HepG2 (cell line): ENCODE measurements around the gene ABCC5. TPM values are rescaled to one million over a fixed set of nuclear protein-coding genes. Genes with fewer than 3 reads are reported as not detected.
A peak's percentile ranks its signal among the peaks of the same experiment; 100 is the strongest.

Experiments
- CCDC6 ChIP-seq: sonication (generic); formaldehyde crosslinking; IDR thresholded peaks from 2 replicates; pipeline ENCODE4 v1.8.1; 2022; ENCODE audit warnings: mild to moderate bottlenecking, missing genetic modification reagents, moderate library complexity
- MAZ ChIP-seq, 2 experiments: sonication (generic) in 1 of 2; formaldehyde crosslinking in 1 of 2; IDR thresholded peaks; 2 replicates each; pipeline versions ENCODE4 v1.5.0 to v1.6.1; 2012 to 2020; ENCODE audit warnings: low read depth in 2 of 2, mild to moderate bottlenecking in 2 of 2, borderline replicate concordance in 1 of 2, improper control_type of control experiment in 1 of 2, low read length in 1 of 2, missing genetic modification reagents in 1 of 2, moderate library complexity in 1 of 2
- MIXL1 ChIP-seq: IDR thresholded peaks from 2 replicates; pipeline ENCODE4 v1.6.1; 2016
- POLR2G ChIP-seq: fragments of 200-400 bp; formaldehyde crosslinking; IDR thresholded peaks from 2 replicates; pipeline ENCODE4 v1.6.1; 2018; ENCODE audit warnings: mild to moderate bottlenecking, low read depth, low read length, moderate library complexity
- PRDM15 ChIP-seq: sonication (generic); formaldehyde crosslinking; IDR thresholded peaks from 2 replicates; pipeline ENCODE4 v1.4.0; 2020; ENCODE audit warnings: missing genetic modification reagents
- REXO4 ChIP-seq: sonication (generic); formaldehyde crosslinking; IDR thresholded peaks from 2 replicates; pipeline ENCODE4 v1.8.0; 2022; ENCODE audit warnings: missing genetic modification reagents, mild to moderate bottlenecking, borderline replicate concordance
- TOPORS ChIP-seq: sonication (generic); formaldehyde crosslinking; IDR thresholded peaks from 2 replicates; pipeline ENCODE4 v1.8.0; 2023; ENCODE audit warnings: mild to moderate bottlenecking, missing genetic modification reagents
- TSC22D2 ChIP-seq: sonication (generic); formaldehyde crosslinking; IDR thresholded peaks from 2 replicates; pipeline ENCODE4 v1.5.1; 2020; ENCODE audit warnings: missing genetic modification reagents, mild to moderate bottlenecking, borderline replicate concordance
- ZNF143 ChIP-seq: sonication (generic); formaldehyde crosslinking; IDR thresholded peaks from 2 replicates; pipeline ENCODE4 v1.4.0; 2020; ENCODE audit warnings: missing genetic modification reagents
- ZNF574 ChIP-seq: sonication (generic); formaldehyde crosslinking; IDR thresholded peaks from 2 replicates; pipeline ENCODE4 v1.4.0; 2020; ENCODE audit warnings: missing genetic modification reagents
- ZNF704 ChIP-seq: sonication (generic); formaldehyde crosslinking; IDR thresholded peaks from 2 replicates; pipeline ENCODE4 v1.8.1; 2023; ENCODE audit warnings: mild to moderate bottlenecking, inconsistent platforms, moderate library complexity, missing genetic modification reagents, borderline replicate concordance
- ZNF772 ChIP-seq: sonication (generic); formaldehyde crosslinking; IDR thresholded peaks from 2 replicates; pipeline ENCODE4 v1.5.0; 2020; ENCODE audit warnings: mild to moderate bottlenecking, missing genetic modification reagents
- ZSCAN29 ChIP-seq: sonication (generic); formaldehyde crosslinking; conservative IDR thresholded peaks from 2 replicates; pipeline ENCODE4 v1.4.0; 2020; ENCODE audit warnings: mild to moderate bottlenecking, missing genetic modification reagents
- polyA plus RNA-seq, 8 experiments: library from polyadenylated mRNA; depleted of rRNA in 3 of 8; stranded (reverse) in 7 of 8; unstranded in 1 of 8; fragments of >200 nt; fragmentation: Illumina TruSeq in 4 of 8; extraction: Trizol in 4 of 8; gene quantifications; 2 replicates each; pipeline versions ENCODE4 v1.2.1 to v1.2.3, GENCODE V29; 2011 to 2016; ENCODE audit warnings: low read depth in 4 of 8, missing spikeins in 1 of 8, mixed read lengths in 1 of 8; ENCODE audit not compliant: insufficient read depth in 1 of 8
- total RNA-seq, 5 experiments: library from RNA; depleted of rRNA; stranded (reverse); fragments of >200 nt; fragmentation: Illumina TruSeq; extraction: Trizol; gene quantifications; 2 replicates each; pipeline ENCODE4 v1.2.3, GENCODE V29; 2016; ENCODE audit warnings: low read depth in 1 of 5
- TF ChIP-seq, protein P1 (sequence below): sonication (generic); formaldehyde crosslinking; IDR thresholded peaks from 2 replicates; pipeline ENCODE4 v1.5.1; 2020; ENCODE audit warnings: missing genetic modification reagents, mild to moderate bottlenecking, borderline replicate concordance
- TF ChIP-seq, protein P2 (sequence below): IDR thresholded peaks from 2 replicates; pipeline ENCODE4 v1.6.1; 2016; ENCODE audit warnings: low read depth, control low read depth
- TF ChIP-seq, protein P3 (sequence below): sonication (generic); formaldehyde crosslinking; IDR thresholded peaks from 2 replicates; pipeline ENCODE4 v1.4.0; 2020; ENCODE audit warnings: missing genetic modification reagents

The ABCC5 gene
- total and polyA plus RNA-seq, 2 of the 13 experiments (the other 11 are each of a cell fraction or from before 2014, with no cell fraction given), result 12.5 to 12.7 TPM

GRCh38 chr3:183988216-183988790 lies 29.4 kb downstream of the ABCC5 start (continued):
- no peak for TF ChIP-seq PRDM15 (CRISPR knock-in tag)
- 0 out of 2 replicates have a peak, but pooled peaks have one; percentile 46 for TF ChIP-seq TSC22D2 (CRISPR knock-in tag)
- TF ChIP-seq, protein P1, sequence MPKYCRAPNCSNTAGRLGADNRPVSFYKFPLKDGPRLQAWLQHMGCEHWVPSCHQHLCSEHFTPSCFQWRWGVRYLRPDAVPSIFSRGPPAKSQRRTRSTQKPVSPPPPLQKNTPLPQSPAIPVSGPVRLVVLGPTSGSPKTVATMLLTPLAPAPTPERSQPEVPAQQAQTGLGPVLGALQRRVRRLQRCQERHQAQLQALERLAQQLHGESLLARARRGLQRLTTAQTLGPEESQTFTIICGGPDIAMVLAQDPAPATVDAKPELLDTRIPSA (CRISPR knock-in tag), result no peak
- TF ChIP-seq MIXL1, result peak; percentile 54; the same call in 1 of the 2 replicates
- TF ChIP-seq, protein P2, sequence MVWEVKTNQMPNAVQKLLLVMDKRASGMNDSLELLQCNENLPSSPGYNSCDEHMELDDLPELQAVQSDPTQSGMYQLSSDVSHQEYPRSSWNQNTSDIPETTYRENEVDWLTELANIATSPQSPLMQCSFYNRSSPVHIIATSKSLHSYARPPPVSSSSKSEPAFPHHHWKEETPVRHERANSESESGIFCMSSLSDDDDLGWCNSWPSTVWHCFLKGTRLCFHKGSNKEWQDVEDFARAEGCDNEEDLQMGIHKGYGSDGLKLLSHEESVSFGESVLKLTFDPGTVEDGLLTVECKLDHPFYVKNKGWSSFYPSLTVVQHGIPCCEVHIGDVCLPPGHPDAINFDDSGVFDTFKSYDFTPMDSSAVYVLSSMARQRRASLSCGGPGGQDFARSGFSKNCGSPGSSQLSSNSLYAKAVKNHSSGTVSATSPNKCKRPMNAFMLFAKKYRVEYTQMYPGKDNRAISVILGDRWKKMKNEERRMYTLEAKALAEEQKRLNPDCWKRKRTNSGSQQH (CRISPR knock-in tag), result 0 out of 2 replicates have a peak, but pooled peaks have one; percentile 45
- 0 out of 2 replicates have a peak, but pooled peaks have one; percentile 37 for TF ChIP-seq ZNF772 (CRISPR knock-in tag)
- TF ChIP-seq REXO4 (CRISPR knock-in tag), result no peak
- TF ChIP-seq CCDC6 (CRISPR knock-in tag), result no peak
- TF ChIP-seq MAZ (IDR thresholded peaks at IDR 0.05; ENCODE audit: borderline replicate concordance, low read depth, low read length), result no peak
- 0 out of 2 replicates have a peak, but pooled peaks have one; percentile 40 for TF ChIP-seq MAZ (CRISPR knock-in tag; IDR thresholded peaks at IDR 0.05; ENCODE audit: low read depth)
- peak; percentile 55; the same call in 1 of the 2 replicates for TF ChIP-seq POLR2G
- TF ChIP-seq ZNF143 (CRISPR knock-in tag), result no peak
- peak; percentile 75; the same call in 1 of the 2 replicates for TF ChIP-seq ZSCAN29 (CRISPR knock-in tag)
- no peak for TF ChIP-seq ZNF704 (CRISPR knock-in tag)
- peak; percentile 60 for TF ChIP-seq ZNF574
- TF ChIP-seq, protein P3, sequence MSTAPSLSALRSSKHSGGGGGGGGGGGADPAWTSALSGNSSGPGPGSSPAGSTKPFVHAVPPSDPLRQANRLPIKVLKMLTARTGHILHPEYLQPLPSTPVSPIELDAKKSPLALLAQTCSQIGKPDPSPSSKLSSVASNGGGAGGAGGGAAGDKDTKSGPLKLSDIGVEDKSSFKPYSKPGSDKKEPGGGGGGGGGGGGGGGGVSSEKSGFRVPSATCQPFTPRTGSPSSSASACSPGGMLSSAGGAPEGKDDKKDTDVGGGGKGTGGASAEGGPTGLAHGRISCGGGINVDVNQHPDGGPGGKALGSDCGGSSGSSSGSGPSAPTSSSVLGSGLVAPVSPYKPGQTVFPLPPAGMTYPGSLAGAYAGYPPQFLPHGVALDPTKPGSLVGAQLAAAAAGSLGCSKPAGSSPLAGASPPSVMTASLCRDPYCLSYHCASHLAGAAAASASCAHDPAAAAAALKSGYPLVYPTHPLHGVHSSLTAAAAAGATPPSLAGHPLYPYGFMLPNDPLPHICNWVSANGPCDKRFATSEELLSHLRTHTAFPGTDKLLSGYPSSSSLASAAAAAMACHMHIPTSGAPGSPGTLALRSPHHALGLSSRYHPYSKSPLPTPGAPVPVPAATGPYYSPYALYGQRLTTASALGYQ (CRISPR knock-in tag), result no peak
- no peak for TF ChIP-seq TOPORS
